ENCODE data around the gene ZNF25. TPM values are rescaled to one million over a fixed set of nuclear protein-coding genes. Genes with fewer than 3 reads are reported as not detected.

The ZNF25 gene
- total and polyA plus RNA-seq, 9 of the 15 experiments (the other 6 are each of a cell fraction or from before 2014, with no cell fraction given) = 0.62 to 2.3 (median 1.6) TPM

- TF ChIP-seq ID3 (CRISPR knock-in tag; IDR thresholded peaks at IDR 0.05) = no peak
- 0 out of 2 replicates have a peak, but pooled peaks have one; percentile 63 for TF ChIP-seq ID3 (tag; IDR thresholded peaks at IDR 0.05)
- TF ChIP-seq GABPA (tag; conservative IDR thresholded peaks at IDR 0.05; ENCODE audit: low read depth) = peak; percentile 38; the same call in 1 of the 2 replicates
- no peak for TF ChIP-seq E2F5 (CRISPR knock-in tag; IDR thresholded peaks at IDR 0.05)
- TF ChIP-seq PTRF (tag; IDR thresholded peaks at IDR 0.05) = no peak
- TF ChIP-seq HDAC6 (IDR thresholded peaks at IDR 0.05; ENCODE audit: low read depth, low read length) = no peak
- peak; percentile 61; the same call in 1 of the 2 replicates for TF ChIP-seq TFAP4 (CRISPR knock-in tag; IDR thresholded peaks at IDR 0.05; ENCODE audit: borderline replicate concordance)
Measured at GRCh38 chr10:37976091-37976879, at the start of gene ZNF25 (continued).

All from K562 (cell line).